K562 (cell line): ENCODE measurements around the gene ETS2. TPM values are rescaled to one million over a fixed set of nuclear protein-coding genes. Genes with fewer than 3 reads are reported as not detected.

Experiments used
- BACH1 ChIP-seq: fragments of 200-800 bp; sonication (Bioruptor generic); IDR thresholded peaks from 2 replicates; pipeline ENCODE4 v1.6.1; 2016; ENCODE audit warnings: missing genetic modification characterization, missing compliant biosample characterization
- BRCA1 ChIP-seq, 2 experiments: fragments of 450-650 bp in 1 of 2; sonication (generic) in 1 of 2; formaldehyde crosslinking in 1 of 2; IDR thresholded peaks; 2 replicates each; pipeline versions ENCODE4 v1.5.0 to v1.6.1; 2017 to 2020; ENCODE audit warnings: mild to moderate bottlenecking in 1 of 2, missing genetic modification reagents in 1 of 2
- C11orf30 ChIP-seq: fragments of 450-650 bp; IDR thresholded peaks from 2 replicates; pipeline ENCODE4 v1.6.1; 2016; ENCODE audit warnings: low read depth, mild to moderate bottlenecking
- HSF4 ChIP-seq: fragments of 250-450 bp; sonication (Bioruptor Pico); IDR thresholded peaks from 2 replicates; pipeline ENCODE4 v2.1.2; 2022; ENCODE audit warnings: mild to moderate bottlenecking, moderate library complexity, borderline replicate concordance
- NCOR1 ChIP-seq: fragments of 450-650 bp; IDR thresholded peaks from 2 replicates; pipeline ENCODE4 v1.6.1; 2016; ENCODE audit warnings: mild to moderate bottlenecking, moderate library complexity
- NEUROD1 ChIP-seq: fragments of 150-350 bp; IDR thresholded peaks from 2 replicates; pipeline ENCODE4 v1.6.1; 2014; ENCODE audit warnings: borderline replicate concordance, low read length, low read depth; ENCODE audit not compliant: partially characterized antibody
- NR2C2 ChIP-seq, 2 experiments: fragments of 200-800 bp in 1 of 2; sonication (Bioruptor generic) in 1 of 2; sonication (generic) in 1 of 2; formaldehyde crosslinking in 1 of 2; IDR thresholded peaks; 2 replicates each; pipeline versions ENCODE4 v1.6.1 to v1.8.0; 2016 to 2022; ENCODE audit warnings: mild to moderate bottlenecking in 1 of 2, missing compliant biosample characterization in 1 of 2, missing genetic modification characterization in 1 of 2, missing genetic modification reagents in 1 of 2
- SMAD2 ChIP-seq: fragments of 150-350 bp; IDR thresholded peaks from 2 replicates; pipeline ENCODE4 v1.6.1; 2014; ENCODE audit warnings: low read depth, mild to moderate bottlenecking, low read length
- STAT5B ChIP-seq: fragments of 250-450 bp; sonication (Bioruptor Pico); IDR thresholded peaks from 2 replicates; pipeline ENCODE4 v1.8.0; 2021; ENCODE audit warnings: mild to moderate bottlenecking, inconsistent platforms
- ZBTB8A ChIP-seq: fragments of 450-650 bp; IDR thresholded peaks from 2 replicates; pipeline ENCODE4 v1.6.1; 2018; ENCODE audit warnings: mild to moderate bottlenecking, moderate library complexity; ENCODE audit not compliant: partially characterized antibody
- ZNF232 ChIP-seq: sonication (generic); formaldehyde crosslinking; IDR thresholded peaks from 2 replicates; pipeline ENCODE4 v1.8.0; 2022; ENCODE audit warnings: mild to moderate bottlenecking, missing genetic modification reagents
- ZNF785 ChIP-seq: fragments of 250-450 bp; sonication (Bioruptor Pico); IDR thresholded peaks from 2 replicates; pipeline ENCODE4 v1.4.0; 2020; ENCODE audit warnings: mild to moderate bottlenecking
- polyA plus RNA-seq, 8 experiments: library from polyadenylated mRNA; depleted of rRNA in 4 of 8; stranded (reverse) in 5 of 8; unstranded in 3 of 8; fragments of >200 nt; fragmentation: Nextera tagmentation in 2 of 8; fragmentation: Illumina TruSeq in 1 of 8; extraction: Ambion mirVana in 2 of 8; extraction: Trizol in 1 of 8; gene quantifications; 2 replicates each; pipeline versions ENCODE4 v1.2.1 to v1.2.3, GENCODE V29; 2011 to 2014; ENCODE audit warnings: inconsistent platforms in 1 of 8, missing spikeins in 1 of 8
- total RNA-seq, 7 experiments: library from RNA; depleted of rRNA in 6 of 7; stranded (reverse); fragments of >200 nt in 6 of 7; fragmentation: Illumina TruSeq in 2 of 7; extraction: Trizol in 2 of 7; gene quantifications; 2 replicates each; pipeline versions ENCODE4 v1.2.1 to v1.2.3, GENCODE V29; 2011 to 2021; ENCODE audit warnings: low replicate concordance in 1 of 7
- TF ChIP-seq, protein P1 (sequence below): IDR thresholded peaks from 3 replicates; pipeline ENCODE4 v1.6.1; 2011; ENCODE audit warnings: borderline replicate concordance, mild to moderate bottlenecking, moderate library complexity; ENCODE audit not compliant: insufficient read length; ENCODE audit errors: extremely low read depth
- TF ChIP-seq, protein P2 (sequence below): fragments of 150-350 bp; conservative IDR thresholded peaks from 2 replicates; pipeline ENCODE4 v1.6.1; 2014; ENCODE audit warnings: low read length
- TF ChIP-seq, protein P3 (sequence below): sonication (generic); formaldehyde crosslinking; IDR thresholded peaks from 2 replicates; pipeline ENCODE4 v1.8.1; 2023; ENCODE audit warnings: mild to moderate bottlenecking, missing genetic modification reagents
- TF ChIP-seq, protein P4 (sequence below): fragments of 450-650 bp; IDR thresholded peaks from 2 replicates; pipeline ENCODE4 v1.6.1; 2018; ENCODE audit warnings: mild to moderate bottlenecking, low read depth; ENCODE audit not compliant: partially characterized antibody
- TF ChIP-seq, protein P5 (sequence below): fragments of 450-650 bp; formaldehyde crosslinking; IDR thresholded peaks from 2 replicates; pipeline ENCODE4 v1.4.0; 2020; ENCODE audit warnings: mild to moderate bottlenecking, moderate library complexity

Gene ETS2
- total and polyA plus RNA-seq, 9 of the 15 experiments (the other 6 are each of a cell fraction or from before 2014, with no cell fraction given): 1.7 to 24.4 (median 12.2) TPM

DNA sequence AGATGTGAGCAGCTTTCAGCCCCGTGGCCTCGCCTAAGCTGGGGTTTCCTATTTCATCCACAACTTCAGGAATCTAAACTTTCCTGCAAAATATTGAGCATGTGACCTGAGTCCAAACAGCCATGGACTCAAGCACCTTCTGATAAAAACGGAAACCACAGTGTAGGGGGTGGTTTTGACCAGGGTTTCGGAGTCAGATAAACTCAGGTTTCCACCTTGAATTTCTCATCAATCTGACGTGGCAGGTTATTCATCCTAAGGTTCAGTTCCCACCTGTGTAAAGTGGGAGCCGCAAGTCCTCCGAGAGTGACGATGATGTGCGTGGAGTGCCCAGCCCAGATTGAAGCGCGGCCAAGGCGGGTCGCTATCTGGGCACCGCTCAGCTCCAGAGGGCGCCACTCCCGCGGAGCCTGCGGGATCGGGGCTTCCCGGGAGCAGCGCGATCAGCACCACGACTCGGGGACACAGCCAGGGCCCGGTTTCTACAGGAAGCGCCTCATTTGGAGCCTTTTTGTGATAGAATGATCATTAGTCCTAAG, 871 bp upstream of the ETS2 start (continued):
- no peak for TF ChIP-seq NR2C2 (CRISPR knock-in tag; IDR thresholded peaks at IDR 0.05)
- no peak for TF ChIP-seq NR2C2 (tag; IDR thresholded peaks at IDR 0.05)
- no peak for TF ChIP-seq ZNF232 (CRISPR knock-in tag)
- TF ChIP-seq, protein P1, sequence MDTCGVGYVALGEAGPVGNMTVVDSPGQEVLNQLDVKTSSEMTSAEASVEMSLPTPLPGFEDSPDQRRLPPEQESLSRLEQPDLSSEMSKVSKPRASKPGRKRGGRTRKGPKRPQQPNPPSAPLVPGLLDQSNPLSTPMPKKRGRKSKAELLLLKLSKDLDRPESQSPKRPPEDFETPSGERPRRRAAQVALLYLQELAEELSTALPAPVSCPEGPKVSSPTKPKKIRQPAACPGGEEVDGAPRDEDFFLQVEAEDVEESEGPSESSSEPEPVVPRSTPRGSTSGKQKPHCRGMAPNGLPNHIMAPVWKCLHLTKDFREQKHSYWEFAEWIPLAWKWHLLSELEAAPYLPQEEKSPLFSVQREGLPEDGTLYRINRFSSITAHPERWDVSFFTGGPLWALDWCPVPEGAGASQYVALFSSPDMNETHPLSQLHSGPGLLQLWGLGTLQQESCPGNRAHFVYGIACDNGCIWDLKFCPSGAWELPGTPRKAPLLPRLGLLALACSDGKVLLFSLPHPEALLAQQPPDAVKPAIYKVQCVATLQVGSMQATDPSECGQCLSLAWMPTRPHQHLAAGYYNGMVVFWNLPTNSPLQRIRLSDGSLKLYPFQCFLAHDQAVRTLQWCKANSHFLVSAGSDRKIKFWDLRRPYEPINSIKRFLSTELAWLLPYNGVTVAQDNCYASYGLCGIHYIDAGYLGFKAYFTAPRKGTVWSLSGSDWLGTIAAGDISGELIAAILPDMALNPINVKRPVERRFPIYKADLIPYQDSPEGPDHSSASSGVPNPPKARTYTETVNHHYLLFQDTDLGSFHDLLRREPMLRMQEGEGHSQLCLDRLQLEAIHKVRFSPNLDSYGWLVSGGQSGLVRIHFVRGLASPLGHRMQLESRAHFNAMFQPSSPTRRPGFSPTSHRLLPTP: no peak
- TF ChIP-seq, protein P2, sequence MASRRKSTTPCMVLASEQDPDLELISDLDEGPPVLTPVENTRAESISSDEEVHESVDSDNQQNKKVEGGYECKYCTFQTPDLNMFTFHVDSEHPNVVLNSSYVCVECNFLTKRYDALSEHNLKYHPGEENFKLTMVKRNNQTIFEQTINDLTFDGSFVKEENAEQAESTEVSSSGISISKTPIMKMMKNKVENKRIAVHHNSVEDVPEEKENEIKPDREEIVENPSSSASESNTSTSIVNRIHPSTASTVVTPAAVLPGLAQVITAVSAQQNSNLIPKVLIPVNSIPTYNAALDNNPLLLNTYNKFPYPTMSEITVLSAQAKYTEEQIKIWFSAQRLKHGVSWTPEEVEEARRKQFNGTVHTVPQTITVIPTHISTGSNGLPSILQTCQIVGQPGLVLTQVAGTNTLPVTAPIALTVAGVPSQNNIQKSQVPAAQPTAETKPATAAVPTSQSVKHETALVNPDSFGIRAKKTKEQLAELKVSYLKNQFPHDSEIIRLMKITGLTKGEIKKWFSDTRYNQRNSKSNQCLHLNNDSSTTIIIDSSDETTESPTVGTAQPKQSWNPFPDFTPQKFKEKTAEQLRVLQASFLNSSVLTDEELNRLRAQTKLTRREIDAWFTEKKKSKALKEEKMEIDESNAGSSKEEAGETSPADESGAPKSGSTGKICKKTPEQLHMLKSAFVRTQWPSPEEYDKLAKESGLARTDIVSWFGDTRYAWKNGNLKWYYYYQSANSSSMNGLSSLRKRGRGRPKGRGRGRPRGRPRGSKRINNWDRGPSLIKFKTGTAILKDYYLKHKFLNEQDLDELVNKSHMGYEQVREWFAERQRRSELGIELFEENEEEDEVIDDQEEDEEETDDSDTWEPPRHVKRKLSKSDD: no peak
- TF ChIP-seq ZNF785: no peak
- TF ChIP-seq, protein P3, sequence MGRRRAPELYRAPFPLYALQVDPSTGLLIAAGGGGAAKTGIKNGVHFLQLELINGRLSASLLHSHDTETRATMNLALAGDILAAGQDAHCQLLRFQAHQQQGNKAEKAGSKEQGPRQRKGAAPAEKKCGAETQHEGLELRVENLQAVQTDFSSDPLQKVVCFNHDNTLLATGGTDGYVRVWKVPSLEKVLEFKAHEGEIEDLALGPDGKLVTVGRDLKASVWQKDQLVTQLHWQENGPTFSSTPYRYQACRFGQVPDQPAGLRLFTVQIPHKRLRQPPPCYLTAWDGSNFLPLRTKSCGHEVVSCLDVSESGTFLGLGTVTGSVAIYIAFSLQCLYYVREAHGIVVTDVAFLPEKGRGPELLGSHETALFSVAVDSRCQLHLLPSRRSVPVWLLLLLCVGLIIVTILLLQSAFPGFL (CRISPR knock-in tag): 0 out of 2 replicates have a peak, but pooled peaks have one; percentile 40
- TF ChIP-seq NEUROD1: no peak
- TF ChIP-seq, protein P4, sequence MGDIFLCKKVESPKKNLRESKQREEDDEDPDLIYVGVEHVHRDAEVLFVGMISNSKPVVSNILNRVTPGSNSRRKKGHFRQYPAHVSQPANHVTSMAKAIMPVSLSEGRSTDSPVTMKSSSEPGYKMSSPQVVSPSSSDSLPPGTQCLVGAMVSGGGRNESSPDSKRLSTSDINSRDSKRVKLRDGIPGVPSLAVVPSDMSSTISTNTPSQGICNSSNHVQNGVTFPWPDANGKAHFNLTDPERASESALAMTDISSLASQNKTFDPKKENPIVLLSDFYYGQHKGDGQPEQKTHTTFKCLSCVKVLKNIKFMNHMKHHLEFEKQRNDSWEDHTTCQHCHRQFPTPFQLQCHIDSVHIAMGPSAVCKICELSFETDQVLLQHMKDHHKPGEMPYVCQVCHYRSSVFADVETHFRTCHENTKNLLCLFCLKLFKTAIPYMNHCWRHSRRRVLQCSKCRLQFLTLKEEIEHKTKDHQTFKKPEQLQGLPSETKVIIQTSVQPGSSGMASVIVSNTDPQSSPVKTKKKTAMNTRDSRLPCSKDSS: no peak
- TF ChIP-seq HSF4 (CRISPR knock-in tag): no peak
- no peak for TF ChIP-seq BACH1 (tag)
- no peak for TF ChIP-seq BRCA1 (IDR thresholded peaks at IDR 0.05)
- 0 out of 2 replicates have a peak, but pooled peaks have one; percentile 51 for TF ChIP-seq BRCA1 (CRISPR knock-in tag; IDR thresholded peaks at IDR 0.05)
- TF ChIP-seq ZBTB8A: no peak
- TF ChIP-seq C11orf30: no peak
- TF ChIP-seq NCOR1: no peak
- no peak for TF ChIP-seq SMAD2
- TF ChIP-seq STAT5B (CRISPR knock-in tag): no peak
- TF ChIP-seq, protein P5, sequence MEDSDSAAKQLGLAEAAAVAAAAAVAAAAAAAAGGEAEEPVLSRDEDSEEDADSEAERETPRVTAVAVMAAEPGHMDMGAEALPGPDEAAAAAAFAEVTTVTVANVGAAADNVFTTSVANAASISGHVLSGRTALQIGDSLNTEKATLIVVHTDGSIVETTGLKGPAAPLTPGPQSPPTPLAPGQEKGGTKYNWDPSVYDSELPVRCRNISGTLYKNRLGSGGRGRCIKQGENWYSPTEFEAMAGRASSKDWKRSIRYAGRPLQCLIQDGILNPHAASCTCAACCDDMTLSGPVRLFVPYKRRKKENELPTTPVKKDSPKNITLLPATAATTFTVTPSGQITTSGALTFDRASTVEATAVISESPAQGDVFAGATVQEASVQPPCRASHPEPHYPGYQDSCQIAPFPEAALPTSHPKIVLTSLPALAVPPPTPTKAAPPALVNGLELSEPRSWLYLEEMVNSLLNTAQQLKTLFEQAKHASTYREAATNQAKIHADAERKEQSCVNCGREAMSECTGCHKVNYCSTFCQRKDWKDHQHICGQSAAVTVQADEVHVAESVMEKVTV (CRISPR knock-in tag): 0 out of 2 replicates have a peak, but pooled peaks have one; percentile 30
